Erythroblast (primary cell): Measurements from ENCODE around the gene CD3G.

Experiments
- GATA1 ChIP-seq: IDR thresholded peaks from 2 replicates; pipeline ENCODE4 v1.6.1; 2011; ENCODE audit warnings: low read depth, mild to moderate bottlenecking, control low read depth, low read length, moderate library complexity
- POLR2A ChIP-seq: IDR thresholded peaks from 2 replicates; pipeline ENCODE4 v1.6.1; 2011; ENCODE audit warnings: mild to moderate bottlenecking, low read length

DNA sequence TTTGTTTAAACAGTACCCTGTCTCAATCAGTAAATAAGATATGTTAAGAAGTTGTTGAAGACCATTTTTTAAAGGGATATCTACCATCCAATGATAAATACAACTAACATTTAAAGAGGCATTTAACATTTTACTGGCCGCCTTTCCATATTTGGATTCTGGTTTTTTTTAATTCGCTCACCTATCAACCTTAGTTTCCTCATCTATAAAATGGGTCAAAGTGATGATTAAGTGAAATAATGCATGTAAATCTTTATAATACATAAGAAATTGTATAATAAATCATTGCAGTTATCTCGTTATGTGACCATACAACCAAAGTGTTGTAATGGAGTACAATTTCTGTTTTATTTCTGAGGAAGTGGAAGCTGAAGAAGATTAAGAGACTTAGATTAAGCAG lies 39.5 kb downstream of the CD3G start:
- TF ChIP-seq POLR2A (no peak), GATA1 (no peak)
